GM18505 (cell line): ENCODE results near the gene RASA1.
A peak's percentile ranks its signal among the peaks of the same experiment; 100 is the strongest.

Experiments used
- ATAC-seq: cut with Tn5 transposase; IDR thresholded peaks from one replicate; pipeline ENCODE4 v1.9.1; 2021; ENCODE audit not compliant: unreplicated experiment
- POLR2A ChIP-seq: IDR thresholded peaks from 4 replicates; pipeline ENCODE4 v1.6.1; 2011; ENCODE audit warnings: borderline replicate concordance; ENCODE audit not compliant: insufficient read depth, insufficient read length; ENCODE audit errors: extremely low read depth

Gene RASA1

GRCh38 chr5:87394411-87395165 is 126.9 kb downstream of the RASA1 start:
- TF ChIP-seq POLR2A = no peak
- no peak for ATAC-seq

- no peak for TF ChIP-seq POLR2A
- no peak for ATAC-seq
Observed at GRCh38 chr5:87398981-87399614, 131.4 kb downstream of the RASA1 start.

- TF ChIP-seq POLR2A = no peak
- no peak for ATAC-seq
Observed at GRCh38 chr5:87399720-87400119, 132.0 kb downstream of the RASA1 start.

- TF ChIP-seq POLR2A = no peak
- peak; percentile 76 for ATAC-seq
Observed at GRCh38 chr5:87400305-87400899, 132.7 kb downstream of the RASA1 start.

GRCh38 chr5:87401626-87402025 is 133.9 kb downstream of the RASA1 start:
- no peak for ATAC-seq
- no peak for TF ChIP-seq POLR2A

- no peak for TF ChIP-seq POLR2A
- no peak for ATAC-seq
Observed at GRCh38 chr5:87403409-87403808, 135.7 kb downstream of the RASA1 start.

GRCh38 chr5:87403899-87404298 is 136.2 kb downstream of the RASA1 start:
- no peak for ATAC-seq

GRCh38 chr5:87404359-87404758 is 136.7 kb downstream of the RASA1 start:
- TF ChIP-seq POLR2A = no peak
- no peak for ATAC-seq

More at GRCh38 chr5:87403899-87404298, 136.2 kb downstream of the RASA1 start:
- TF ChIP-seq POLR2A = no peak

- ATAC-seq = no peak
Observed at GRCh38 chr5:87405472-87406155, 137.9 kb downstream of the RASA1 start.

GRCh38 chr5:87408204-87408603 is 140.5 kb downstream of the RASA1 start:
- TF ChIP-seq POLR2A = no peak
- no peak for ATAC-seq

More at GRCh38 chr5:87405472-87406155, 137.9 kb downstream of the RASA1 start:
- TF ChIP-seq POLR2A = no peak

GRCh38 chr5:87410931-87411330 is 143.2 kb downstream of the RASA1 start:
- no peak for ATAC-seq
- TF ChIP-seq POLR2A = no peak

GRCh38 chr5:87411586-87411972 is 143.9 kb downstream of the RASA1 start:
- no peak for TF ChIP-seq POLR2A
- no peak for ATAC-seq

GRCh38 chr5:87411973-87412629 is 144.4 kb downstream of the RASA1 start:
- no peak for TF ChIP-seq POLR2A
- peak; percentile 16 for ATAC-seq
